Measurements from ENCODE around the gene MAB21L4.

DNA sequence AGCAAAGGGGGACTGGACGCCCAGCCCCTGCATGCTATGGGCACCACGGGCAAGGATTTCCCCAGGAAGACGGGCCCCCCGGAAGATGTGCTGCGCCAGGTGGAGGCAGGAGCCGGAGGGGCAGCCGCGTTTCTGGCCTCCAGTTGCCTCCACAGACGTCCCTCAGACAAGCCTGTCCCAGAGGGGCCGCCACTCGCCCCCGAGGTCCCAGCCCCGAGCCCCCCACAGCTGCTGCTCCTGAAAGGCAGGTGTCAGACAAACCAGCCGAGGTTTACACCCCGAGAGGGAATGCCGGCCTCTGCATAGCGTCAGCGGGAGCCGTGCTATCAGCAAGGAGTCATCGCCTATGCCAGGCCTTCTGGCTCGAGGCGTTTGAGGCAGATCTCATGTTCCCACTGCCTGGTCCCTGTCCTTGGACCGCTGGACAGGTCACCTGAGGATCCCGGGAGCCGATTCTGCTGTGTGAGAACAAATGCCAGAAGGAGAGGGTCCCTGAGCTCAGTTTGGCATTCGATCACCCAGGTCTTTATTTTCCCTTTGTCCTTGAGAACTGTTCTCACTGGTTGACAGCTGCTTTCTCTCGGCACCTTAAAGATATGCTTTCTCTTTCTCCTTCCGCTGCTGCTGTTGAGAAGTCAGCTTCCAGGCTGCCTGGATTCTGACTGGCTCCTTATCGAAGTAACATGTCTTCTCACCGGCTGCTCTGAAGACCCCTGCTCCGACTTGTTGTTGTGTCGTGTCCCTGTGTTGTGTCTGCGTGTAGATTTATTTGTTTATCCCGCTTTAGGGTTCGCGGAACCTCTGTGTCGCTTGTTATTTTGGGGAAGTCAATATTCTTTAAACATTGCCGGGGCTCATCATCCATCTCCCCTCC, 30.8 kb upstream of the MAB21L4 start:
- TF ChIP-seq, protein P1, sequence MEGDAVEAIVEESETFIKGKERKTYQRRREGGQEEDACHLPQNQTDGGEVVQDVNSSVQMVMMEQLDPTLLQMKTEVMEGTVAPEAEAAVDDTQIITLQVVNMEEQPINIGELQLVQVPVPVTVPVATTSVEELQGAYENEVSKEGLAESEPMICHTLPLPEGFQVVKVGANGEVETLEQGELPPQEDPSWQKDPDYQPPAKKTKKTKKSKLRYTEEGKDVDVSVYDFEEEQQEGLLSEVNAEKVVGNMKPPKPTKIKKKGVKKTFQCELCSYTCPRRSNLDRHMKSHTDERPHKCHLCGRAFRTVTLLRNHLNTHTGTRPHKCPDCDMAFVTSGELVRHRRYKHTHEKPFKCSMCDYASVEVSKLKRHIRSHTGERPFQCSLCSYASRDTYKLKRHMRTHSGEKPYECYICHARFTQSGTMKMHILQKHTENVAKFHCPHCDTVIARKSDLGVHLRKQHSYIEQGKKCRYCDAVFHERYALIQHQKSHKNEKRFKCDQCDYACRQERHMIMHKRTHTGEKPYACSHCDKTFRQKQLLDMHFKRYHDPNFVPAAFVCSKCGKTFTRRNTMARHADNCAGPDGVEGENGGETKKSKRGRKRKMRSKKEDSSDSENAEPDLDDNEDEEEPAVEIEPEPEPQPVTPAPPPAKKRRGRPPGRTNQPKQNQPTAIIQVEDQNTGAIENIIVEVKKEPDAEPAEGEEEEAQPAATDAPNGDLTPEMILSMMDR (conservative IDR thresholded peaks at IDR 0.05), result no peak
- TF ChIP-seq ZFX (IDR thresholded peaks at IDR 0.05), result no peak

Data from C4-2B (cell line).